ENCODE results near the gene WASL.
"Not testable (repeated sequence)": the region's sequence is repeated elsewhere in the genome, so short reads cannot be mapped to it uniquely, and the experiment has no call there.

The WASL gene

GRCh38 chr7:123732413-123733091 is 16.3 kb downstream of the WASL start:
- no peak for DNase-seq (ENCODE audit: low read depth in 3 of 3)

DNA sequence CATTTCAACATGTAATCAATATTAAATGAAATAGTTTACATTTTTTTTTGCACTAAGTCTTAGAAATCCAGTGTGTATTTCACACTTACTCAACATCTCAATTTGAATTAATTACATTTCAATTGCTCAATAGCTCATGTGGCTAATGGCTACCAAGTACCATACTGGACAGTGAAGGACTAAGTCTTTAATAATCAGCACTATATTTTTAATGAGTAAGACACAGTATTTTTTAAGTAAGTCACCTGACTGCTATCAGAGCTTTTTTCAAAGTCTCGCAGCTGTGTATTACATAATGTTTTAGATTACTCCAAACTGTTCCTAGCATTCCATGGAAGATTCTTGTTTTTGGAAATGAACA is 19.6 kb downstream of the WASL start:
- no peak for DNase-seq (ENCODE audit: low read depth in 3 of 3)

GRCh38 chr7:123727071-123727837 is 21.5 kb downstream of the WASL start:
- DNase-seq (ENCODE audit: low read depth in 3 of 3): no peak

- DNase-seq (ENCODE audit: low read depth in 3 of 3): no peak
These were observed 23.1 kb downstream of the WASL start for GRCh38 chr7:123725586-123726171.

DNA sequence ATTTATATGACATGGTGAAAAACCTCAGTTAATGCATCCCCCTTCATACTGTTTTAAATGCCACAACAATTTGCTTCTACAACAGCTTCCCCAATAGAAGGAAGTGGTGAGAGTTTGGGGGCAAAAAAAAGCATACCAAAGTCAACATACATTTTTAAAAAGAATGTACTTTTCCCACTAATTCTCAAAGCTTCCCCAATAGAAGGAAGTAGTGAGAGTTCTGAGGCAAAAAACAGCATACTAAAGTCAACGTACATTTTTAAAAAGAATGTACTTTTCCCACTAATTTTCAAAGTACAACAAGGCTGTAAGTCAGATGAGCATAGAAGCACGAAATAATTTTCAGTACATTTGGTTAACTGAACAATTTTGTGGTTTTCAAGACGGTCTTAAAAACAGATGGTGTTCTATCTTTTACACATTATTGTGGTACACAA is 24.0 kb downstream of the WASL start:
- DNase-seq (ENCODE audit: low read depth in 3 of 3): no peak

DNA sequence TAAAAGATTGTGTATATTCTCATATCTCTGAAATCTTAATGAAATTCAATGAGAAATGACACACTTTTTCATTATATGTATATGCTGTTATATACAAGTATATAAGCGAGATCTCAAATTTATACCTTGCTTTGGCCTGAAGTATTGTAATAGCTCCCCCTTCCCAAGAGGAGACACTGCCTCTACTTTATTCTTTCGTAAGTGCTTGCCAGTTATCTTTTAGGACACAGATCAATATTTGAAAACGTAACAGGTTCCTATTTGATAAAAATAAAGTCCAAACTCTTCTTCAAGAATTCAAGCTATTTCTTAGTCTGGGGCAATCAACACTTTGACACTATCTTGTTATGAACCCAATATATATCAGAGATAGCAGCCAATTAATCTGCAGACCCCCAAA is 24.9 kb downstream of the WASL start:
- no peak for DNase-seq (ENCODE audit: low read depth in 3 of 3)

DNA sequence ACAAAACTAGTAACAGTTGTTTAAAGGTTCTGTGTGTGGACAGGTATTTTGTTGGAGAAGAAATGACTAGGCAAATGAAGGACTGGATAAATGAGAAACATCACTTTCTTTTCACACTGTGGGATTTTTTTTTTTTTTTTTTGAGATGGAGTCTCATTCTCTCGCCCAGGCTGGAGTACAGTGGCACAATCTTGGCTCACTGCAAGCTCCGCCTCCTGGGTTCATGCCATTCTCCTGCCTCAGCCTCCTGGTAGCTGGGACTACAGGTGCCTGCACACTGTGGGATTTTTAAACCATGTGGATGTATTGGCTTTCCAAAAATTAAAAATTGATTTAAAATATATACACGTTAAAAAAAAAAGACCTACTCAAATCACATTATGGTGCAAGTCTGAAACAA is 28.3 kb downstream of the WASL start:
- not testable (repeated sequence) for DNase-seq (ENCODE audit: low read depth in 3 of 3)

- no peak for DNase-seq (ENCODE audit: low read depth in 3 of 3)
These were observed 29.5 kb downstream of the WASL start for GRCh38 chr7:123719197-123719721.

DNA sequence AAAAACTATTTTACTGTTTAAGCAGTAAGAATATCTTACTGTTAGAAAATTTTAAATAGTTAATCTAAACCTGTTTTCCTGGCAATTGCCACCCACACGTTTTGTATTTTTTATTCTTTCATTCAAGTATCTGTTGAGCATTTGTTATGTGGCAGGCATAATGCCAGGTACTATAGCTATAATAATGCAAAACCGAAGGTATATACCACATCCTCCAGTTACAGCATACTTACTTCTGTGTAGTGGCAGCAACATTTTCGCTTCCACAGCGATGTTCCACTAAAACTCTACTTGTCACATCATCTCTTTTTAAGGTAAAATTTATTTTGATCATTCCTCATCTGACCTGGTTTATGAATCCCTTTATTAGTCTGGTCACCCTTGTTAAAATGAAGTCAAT is 30.0 kb downstream of the WASL start:
- DNase-seq (ENCODE audit: low read depth in 3 of 3): no peak

GRCh38 chr7:123717689-123718088 is 31.1 kb downstream of the WASL start:
- DNase-seq (ENCODE audit: low read depth in 3 of 3): no peak

GRCh38 chr7:123716877-123717276 is 31.9 kb downstream of the WASL start:
- DNase-seq (ENCODE audit: low read depth in 3 of 3): no peak

GRCh38 chr7:123715799-123716198 is 33.0 kb downstream of the WASL start:
- no peak for DNase-seq (ENCODE audit: low read depth in 3 of 3)

- DNase-seq (ENCODE audit: low read depth in 3 of 3): no peak
These were observed 33.6 kb downstream of the WASL start for GRCh38 chr7:123715198-123715597.

DNA sequence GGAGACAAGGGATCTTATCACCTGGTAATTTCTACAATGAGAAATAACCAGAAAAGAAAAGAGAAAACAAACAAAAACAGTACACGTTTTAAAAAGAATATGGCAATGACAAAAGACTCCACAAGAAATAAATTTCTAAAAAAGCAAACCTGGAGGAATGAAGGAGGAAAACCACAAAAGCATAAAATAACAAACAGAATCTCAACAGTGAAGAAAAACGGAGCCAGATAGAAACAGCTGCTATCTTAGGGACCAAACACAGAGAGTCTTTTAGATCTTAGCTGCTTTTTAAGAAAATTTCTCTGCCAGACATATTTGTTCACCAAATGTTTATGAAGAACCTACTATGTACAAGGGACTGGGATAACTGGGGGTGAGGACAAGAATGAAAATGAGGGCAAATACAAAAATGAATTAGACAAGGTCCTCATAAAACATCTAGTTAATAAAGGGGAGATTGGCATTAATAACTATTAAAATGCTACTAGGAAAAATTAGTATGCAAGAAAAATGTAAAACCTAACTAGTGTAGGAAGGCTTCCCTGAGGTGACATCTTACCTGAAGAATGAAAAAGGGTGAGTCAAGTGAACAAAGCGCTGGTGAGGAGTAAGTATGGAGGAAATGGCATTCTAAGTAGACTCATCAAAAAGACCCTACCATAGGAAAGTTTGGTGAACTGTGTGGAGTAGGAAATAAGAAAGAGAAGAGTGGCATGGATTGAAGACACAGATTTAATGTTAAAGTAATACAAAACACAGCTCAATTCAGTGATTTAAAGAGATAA is 34.3 kb downstream of the WASL start:
- DNase-seq (ENCODE audit: low read depth in 3 of 3): no peak

DNA sequence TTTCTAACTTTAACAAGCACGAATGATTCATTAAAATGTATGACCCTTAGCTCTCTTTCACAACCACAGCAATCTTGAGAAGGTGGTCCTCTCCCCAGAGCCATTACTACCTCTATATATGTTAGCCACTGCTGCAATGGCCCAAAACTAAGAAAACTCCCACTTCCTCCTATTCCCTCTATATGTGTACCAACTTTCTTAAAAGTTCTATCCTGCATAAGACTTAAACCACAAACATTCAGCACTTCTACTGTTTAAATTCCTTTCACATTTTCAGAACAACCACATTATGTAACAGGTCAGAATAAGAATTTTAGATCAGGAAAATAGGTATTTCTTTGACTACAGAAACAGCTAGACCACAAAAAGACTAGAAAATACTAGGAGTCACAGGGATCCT is 36.2 kb downstream of the WASL start:
- no peak for DNase-seq (ENCODE audit: low read depth in 3 of 3)

- DNase-seq (ENCODE audit: low read depth in 3 of 3): no peak
These were observed 36.9 kb downstream of the WASL start for GRCh38 chr7:123711832-123712293.

DNA sequence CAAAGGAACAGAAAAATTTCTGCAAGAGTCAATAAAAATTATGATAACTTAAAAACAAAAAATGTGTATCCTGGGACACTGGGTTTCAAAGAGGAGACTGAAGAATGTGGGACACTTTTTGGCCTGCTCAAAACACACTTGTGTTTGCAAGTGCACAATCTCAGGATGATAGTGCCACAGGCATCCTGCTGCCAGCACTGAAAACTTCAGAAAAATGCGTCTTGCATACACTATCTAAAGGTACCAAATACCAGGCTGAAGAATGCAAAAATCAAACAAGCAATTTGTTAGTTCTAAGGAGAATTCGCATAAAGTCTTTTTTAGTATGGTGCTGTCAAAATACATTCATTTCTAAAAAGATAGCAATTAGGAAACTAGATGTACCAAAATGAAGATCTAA is 38.1 kb downstream of the WASL start:
- no peak for DNase-seq (ENCODE audit: low read depth in 3 of 3)

DNA sequence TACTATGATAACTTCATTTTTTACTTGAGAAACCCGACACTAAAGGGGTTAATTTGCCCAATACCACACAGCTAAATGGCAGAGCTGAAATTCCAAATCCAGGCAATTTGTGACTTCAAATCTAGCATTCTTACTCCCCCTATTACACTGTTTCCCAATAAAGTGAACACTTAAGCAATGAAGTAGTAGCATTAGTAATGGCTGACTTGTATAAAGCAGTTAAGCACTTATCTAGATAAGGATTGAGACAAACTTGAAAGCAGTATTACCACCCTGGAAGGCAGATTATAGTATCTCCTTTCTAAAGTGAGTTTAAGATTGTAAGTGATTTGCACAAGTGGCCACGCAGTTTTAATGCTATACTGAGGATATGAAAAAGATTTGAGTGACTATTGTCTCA is 39.3 kb downstream of the WASL start:
- no peak for DNase-seq (ENCODE audit: low read depth in 3 of 3)

- no peak for DNase-seq (ENCODE audit: low read depth in 3 of 3)
These were observed 43.4 kb downstream of the WASL start for GRCh38 chr7:123705211-123705901.

GRCh38 chr7:123695944-123696677 is 52.7 kb downstream of the WASL start:
- DNase-seq (ENCODE audit: low read depth in 3 of 3): no peak

- no peak for DNase-seq (ENCODE audit: low read depth in 3 of 3)
These were observed 56.3 kb downstream of the WASL start for GRCh38 chr7:123692471-123692877.

Data from stimulated activated CD4-positive, alpha-beta T cell treated with anti-CD3 and anti-CD28 coated beads, TNF-alpha, amount 100 ng/mL, for 4 hours (primary cell).